Gastrocnemius medialis (tissue), 4 donors: ENCODE data around the gene ZNF518A.

Source experiments
- POLR2A ChIP-seq, 2 donors: fragments of 450-650 bp; IDR thresholded peaks; one replicate each; pipeline ENCODE4 v1.6.1; 2017; ENCODE audit warnings: antibody characterized with exemption in 2 of 2, mild to moderate bottlenecking in 2 of 2, moderate library complexity in 2 of 2
- TF ChIP-seq, protein P1 (sequence below), 5 experiments: fragments of 450-650 bp in 3 of 5; fragments of 200-600 bp in 2 of 5; sonication (generic) in 2 of 5; IDR thresholded peaks in 4 of 5; conservative IDR thresholded peaks in 1 of 5; 1 replicate in 4 of 5; 2 replicates in 1 of 5; pipeline ENCODE4 v1.5.1; 2016 to 2019; ENCODE audit warnings: antibody characterized with exemption in 5 of 5, mild to moderate bottlenecking in 3 of 5, moderate library complexity in 3 of 5

- no peak for TF ChIP-seq POLR2A (IDR thresholded peaks at IDR 0.05)
- TF ChIP-seq, protein P1, sequence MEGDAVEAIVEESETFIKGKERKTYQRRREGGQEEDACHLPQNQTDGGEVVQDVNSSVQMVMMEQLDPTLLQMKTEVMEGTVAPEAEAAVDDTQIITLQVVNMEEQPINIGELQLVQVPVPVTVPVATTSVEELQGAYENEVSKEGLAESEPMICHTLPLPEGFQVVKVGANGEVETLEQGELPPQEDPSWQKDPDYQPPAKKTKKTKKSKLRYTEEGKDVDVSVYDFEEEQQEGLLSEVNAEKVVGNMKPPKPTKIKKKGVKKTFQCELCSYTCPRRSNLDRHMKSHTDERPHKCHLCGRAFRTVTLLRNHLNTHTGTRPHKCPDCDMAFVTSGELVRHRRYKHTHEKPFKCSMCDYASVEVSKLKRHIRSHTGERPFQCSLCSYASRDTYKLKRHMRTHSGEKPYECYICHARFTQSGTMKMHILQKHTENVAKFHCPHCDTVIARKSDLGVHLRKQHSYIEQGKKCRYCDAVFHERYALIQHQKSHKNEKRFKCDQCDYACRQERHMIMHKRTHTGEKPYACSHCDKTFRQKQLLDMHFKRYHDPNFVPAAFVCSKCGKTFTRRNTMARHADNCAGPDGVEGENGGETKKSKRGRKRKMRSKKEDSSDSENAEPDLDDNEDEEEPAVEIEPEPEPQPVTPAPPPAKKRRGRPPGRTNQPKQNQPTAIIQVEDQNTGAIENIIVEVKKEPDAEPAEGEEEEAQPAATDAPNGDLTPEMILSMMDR (IDR thresholded peaks at IDR 0.05 in 4 of 5, conservative IDR thresholded peaks at IDR 0.05 in 1 of 5) = no peak
Measured at GRCh38 chr10:96096958-96097357, 33.1 kb upstream of the ZNF518A start.
